GM18520 (cell line): ENCODE measurements around the gene CDH13.

ENCODE experiments used
- ATAC-seq: cut with Tn5 transposase; IDR thresholded peaks from one replicate; pipeline ENCODE4 v1.9.1; 2021; ENCODE audit not compliant: unreplicated experiment

CDH13 gene

GRCh38 chr16:82684256-82684655 lies 57.5 kb downstream of the CDH13 start:
- ATAC-seq: no peak

GRCh38 chr16:82685526-82685925 lies 58.8 kb downstream of the CDH13 start:
- ATAC-seq: no peak

DNA sequence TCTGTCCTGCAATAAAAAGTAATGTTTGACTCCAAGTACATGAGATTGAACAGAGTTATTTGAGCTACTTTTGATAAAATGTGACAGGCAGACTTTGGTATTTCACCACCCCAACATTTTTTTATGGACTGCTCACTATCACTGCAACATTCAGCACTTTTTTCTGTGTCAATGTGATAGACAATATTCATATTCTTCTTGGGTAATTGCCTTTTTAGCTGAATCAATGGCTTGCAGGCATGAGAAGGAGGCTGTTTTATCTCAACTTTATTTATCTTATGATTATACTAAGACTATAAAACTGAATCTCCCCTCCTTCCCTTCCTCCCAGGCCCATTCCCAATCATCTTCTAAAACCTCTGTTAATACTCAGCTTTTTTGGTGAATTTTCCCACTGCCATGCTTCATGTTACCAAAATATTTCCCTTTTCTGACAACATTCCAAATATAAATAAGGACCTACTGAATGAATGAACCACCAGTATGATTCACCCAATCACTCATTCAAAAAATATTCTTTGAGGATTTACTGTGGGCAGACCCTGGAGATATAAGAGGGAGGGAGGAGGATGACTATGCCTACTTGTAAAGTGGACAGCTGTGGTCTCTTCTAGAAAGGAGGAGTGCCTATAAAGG lies 67.6 kb downstream of the CDH13 start:
- no peak for ATAC-seq

GRCh38 chr16:82695806-82696205 lies 69.0 kb downstream of the CDH13 start:
- no peak for ATAC-seq

DNA sequence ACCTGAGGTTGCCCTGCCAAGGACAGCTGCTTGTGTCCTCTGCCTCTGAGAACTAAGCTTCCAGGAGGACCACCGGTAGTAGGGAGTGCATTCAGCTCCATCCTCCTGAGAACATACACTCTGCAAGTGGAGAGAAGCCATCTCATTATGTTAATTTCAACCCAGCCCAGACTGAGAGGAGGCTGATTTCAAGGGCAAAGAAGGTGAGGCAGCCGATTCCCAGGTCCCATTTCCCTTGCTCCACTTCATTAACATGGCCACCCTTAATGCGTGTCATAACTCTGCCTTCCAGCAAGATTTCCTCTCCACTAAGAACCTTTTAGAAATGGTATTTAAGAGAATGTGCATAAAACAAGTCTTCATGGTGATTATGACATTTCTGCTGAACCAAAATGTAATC lies 72.5 kb downstream of the CDH13 start:
- ATAC-seq: no peak

GRCh38 chr16:82699711-82700495 lies 73.1 kb downstream of the CDH13 start:
- no peak for ATAC-seq

GRCh38 chr16:82700541-82701235 lies 73.9 kb downstream of the CDH13 start:
- no peak for ATAC-seq

GRCh38 chr16:82701442-82701955 lies 74.7 kb downstream of the CDH13 start:
- ATAC-seq: no peak

- ATAC-seq: no peak
Observed at GRCh38 chr16:82703161-82703560, 76.4 kb downstream of the CDH13 start.

DNA sequence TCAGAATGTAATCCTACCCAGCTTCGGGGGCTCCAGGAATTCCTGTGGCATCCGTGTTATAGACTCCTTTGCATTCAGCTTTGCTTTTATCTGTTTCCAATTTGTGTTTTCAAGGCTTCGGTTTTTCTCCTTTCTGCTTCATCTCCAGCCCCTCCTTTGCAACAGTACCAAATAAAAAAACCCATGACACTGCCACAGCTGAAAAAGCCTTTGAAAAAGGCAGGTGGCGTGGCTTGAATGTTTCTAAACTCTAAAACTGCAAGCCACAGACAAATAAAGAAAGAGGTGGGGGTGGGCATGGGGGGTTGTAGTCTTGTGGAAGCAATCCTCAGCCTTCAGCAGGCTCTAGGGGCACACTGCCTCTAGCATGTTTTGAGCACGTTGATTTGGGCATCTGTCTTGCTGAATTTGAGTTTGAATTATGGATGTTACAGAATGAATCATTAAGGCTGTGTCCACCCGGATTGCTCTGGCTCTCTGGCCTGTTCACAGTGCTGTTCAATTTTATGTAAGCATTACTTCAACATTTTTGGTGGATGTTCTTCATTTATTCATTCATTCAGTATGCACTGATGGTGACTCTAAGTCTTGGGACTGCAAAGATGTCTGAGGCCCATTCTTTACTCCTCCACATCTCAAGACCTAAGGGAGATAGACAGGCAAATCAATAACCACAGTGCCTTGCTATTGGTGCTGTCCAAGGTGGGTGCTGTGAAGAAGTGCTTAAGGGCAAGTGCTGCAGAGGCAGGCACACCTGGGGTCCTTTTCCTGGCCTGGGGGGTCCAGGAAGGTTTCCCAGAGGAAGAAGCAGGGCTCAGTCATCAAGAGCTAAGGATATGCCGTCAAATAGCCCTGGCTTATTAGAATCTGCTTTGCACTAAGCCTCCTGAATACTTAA lies 77.4 kb downstream of the CDH13 start:
- ATAC-seq: no peak

GRCh38 chr16:82709987-82710386 lies 83.2 kb downstream of the CDH13 start:
- ATAC-seq: no peak

- no peak for ATAC-seq
Observed at GRCh38 chr16:82713778-82714177, 87.0 kb downstream of the CDH13 start.

- no peak for ATAC-seq
Observed at GRCh38 chr16:82715160-82715559, 88.4 kb downstream of the CDH13 start.

DNA sequence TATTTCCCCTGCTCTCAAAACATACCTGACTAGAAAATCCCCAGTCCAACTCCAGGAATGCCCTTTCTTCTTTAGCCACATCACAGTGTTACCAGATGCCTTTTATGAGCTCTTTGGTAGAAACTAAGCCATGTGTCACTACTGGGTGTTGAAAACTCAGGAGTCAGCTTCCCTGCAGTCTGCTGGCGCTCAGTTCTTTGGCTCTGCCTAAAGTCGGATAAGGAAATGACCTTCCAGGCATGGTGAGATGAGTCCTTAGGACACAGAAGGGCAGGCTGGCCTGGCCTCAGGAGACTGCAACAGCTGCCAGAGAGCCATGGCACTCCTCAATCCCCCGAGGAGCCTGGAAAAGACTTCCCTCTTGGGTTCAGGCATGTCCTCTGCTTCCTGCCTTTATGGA lies 89.1 kb downstream of the CDH13 start:
- no peak for ATAC-seq

DNA sequence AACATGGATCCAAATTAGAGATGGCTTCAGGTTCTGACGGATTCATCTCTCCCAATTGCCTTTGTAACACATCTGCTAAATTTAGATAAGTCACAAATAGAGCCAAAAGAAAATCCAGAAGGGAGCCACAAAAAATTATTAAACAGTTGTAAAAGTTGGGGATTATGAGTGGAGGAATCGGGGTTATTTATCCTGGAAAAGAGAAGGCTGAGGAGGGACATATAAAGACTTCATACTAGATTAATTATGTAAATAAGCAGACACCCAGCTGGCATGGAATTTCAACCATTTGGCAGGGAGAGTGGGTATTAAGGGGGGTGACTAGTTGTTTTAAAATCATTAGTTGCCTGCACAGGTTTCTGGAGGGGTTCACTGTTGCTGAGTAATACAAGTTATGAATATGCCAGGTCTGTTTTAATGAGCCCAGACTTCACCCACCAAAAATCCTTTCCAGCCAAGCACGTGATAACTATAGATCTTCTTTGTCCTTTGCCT lies 89.6 kb downstream of the CDH13 start:
- no peak for ATAC-seq

DNA sequence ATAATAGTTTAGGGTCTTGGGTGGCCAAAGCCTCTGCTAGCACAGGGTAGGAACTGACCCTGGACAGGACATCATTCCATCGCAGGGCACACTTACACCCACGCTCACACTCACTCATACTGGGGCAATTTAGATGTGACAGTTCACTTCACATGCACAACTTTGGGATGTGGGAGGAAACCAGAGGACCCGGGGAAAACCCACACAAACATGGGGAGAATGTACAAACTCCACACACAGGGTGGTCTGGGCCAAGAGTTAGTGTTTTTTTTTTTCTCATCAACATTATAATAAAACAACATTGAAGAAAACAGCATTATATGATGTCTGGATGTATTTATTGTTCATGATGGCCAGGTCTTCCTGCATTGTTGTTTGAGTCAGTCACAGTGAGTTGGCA lies 93.6 kb downstream of the CDH13 start:
- no peak for ATAC-seq

DNA sequence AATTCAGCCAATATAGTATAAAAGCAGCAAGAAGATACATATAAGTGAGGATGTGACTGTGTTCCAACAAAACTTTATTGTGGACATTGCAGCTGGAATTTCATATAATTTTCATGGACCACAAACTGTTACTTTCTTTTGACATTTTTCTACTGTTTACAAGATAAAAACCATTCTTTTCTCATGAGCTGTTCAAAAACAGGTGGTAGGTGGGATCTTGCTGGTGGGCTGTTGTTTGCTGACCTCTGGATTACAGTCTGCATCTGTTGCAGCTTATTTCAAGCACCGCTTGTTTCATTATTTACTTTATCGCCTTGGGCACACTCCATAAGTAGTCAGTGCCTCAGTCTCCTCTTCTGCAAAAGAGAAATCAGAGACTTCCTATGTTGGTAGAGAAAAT lies 99.5 kb downstream of the CDH13 start:
- no peak for ATAC-seq

- ATAC-seq: no peak
Observed at GRCh38 chr16:82728901-82729300, 102.1 kb downstream of the CDH13 start.

DNA sequence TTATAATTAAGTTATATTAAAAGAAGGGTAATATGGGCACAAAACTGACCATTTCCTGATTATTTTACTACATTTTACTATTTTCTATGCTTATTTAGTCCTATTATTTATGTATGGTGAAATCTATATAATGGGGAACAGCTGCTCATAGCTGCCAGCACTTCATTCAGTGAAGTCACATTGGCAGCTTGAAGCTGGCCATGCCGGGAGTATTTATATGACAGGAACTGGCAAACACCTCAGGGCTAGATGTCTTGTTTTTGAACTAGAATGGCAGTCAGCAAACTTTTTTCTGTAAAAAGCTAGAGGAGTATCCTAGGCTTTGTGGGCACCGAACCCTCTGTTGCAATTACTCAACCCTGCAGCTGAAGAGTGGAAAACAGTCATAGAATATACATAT lies 104.1 kb downstream of the CDH13 start:
- no peak for ATAC-seq

DNA sequence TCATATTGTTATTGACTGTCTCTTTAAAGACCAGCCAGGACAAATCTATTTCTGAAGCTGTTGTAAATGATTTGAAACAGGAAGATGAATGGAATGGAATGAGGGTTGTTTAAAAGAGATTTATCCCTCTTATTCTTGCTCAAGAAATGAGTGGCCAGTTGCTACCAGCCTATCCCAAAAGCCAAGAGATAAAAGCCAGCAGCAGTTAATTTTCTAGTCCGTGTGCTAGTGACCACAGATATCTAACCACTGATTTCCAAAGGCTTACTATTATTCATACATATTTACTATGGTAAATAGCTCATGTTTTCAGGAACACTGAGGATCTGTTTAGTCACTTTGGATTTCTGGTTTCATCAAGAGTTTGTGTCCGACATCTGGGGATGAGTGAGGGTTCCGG lies 105.7 kb downstream of the CDH13 start:
- no peak for ATAC-seq

DNA sequence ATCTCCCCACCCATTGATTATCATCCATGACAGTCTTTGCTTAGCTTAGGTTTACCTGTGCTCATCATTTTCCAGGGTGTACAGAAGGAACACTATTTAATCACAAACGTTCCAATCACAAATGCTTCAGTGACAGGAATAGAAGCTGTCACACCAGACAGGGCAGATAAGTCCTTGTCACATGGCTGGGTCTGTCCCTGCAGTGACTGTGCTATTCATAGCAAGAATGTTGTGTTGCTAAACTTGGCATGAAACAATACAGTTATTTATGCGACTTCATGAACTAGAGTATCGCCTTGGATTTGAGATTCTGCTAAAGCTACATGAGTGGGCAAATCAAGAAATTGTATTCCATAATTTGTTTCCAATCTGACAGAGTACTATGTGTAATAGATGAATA lies 108.4 kb downstream of the CDH13 start:
- ATAC-seq: no peak
